Testis (tissue), 2 donors: ENCODE results near the gene HMX2.

Experiments used
- POLR2A ChIP-seq: fragments of 450-650 bp; IDR thresholded peaks from one replicate; pipeline ENCODE4 v1.6.1; 2017; ENCODE audit warnings: antibody characterized with exemption, mild to moderate bottlenecking, moderate library complexity
- TF ChIP-seq, protein P1 (sequence below), 3 experiments: fragments of 450-650 bp in 2 of 3; fragments of 200-600 bp in 1 of 3; sonication (generic) in 1 of 3; IDR thresholded peaks; one replicate each; pipeline ENCODE4 v1.5.1; 2016 to 2019; ENCODE audit warnings: antibody characterized with exemption in 3 of 3, mild to moderate bottlenecking in 2 of 3, moderate library complexity in 1 of 3

DNA sequence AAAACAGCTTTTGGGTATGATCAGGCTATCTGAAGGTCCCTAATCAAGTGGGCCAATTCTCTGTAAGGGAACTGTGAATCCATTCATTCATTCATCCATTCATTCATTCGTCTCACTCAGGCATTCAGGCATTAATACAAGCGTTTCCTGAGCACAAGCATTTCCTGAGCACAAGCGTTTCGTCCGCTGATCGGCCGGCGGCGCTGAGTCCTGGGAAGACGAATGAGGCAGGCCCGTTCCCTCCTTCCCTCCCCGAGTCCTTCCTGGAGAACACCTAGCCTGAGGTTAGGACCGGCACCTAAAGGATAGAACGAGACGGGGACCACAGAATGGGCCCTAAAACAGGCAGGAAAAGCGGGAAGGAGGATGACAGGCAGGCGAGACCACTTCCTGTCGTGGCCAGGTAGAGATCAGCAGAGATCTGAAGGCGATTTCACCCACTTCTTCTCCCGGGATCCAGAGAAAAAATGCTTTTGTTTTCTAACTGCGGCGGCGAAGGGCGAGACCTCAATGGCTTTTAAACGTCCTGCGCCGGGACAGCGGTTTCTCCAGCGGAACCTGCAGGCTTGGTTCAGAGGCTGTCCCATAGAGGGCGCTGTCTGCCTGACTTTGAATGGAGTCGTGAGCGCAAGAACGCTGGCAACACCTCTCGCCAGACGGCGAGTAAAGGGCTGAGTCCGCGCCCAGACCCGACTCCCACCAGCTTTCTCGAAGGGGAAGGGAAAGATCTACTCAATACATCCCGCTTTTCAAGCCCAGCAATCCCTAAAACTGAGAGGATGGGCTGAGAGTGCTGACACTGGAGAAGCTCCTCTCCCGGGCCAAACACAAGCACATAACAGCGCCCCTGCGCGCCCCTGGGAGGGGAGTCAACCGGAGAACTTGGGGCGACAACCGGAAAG is 15.1 kb upstream of the HMX2 start:
- TF ChIP-seq, protein P1, sequence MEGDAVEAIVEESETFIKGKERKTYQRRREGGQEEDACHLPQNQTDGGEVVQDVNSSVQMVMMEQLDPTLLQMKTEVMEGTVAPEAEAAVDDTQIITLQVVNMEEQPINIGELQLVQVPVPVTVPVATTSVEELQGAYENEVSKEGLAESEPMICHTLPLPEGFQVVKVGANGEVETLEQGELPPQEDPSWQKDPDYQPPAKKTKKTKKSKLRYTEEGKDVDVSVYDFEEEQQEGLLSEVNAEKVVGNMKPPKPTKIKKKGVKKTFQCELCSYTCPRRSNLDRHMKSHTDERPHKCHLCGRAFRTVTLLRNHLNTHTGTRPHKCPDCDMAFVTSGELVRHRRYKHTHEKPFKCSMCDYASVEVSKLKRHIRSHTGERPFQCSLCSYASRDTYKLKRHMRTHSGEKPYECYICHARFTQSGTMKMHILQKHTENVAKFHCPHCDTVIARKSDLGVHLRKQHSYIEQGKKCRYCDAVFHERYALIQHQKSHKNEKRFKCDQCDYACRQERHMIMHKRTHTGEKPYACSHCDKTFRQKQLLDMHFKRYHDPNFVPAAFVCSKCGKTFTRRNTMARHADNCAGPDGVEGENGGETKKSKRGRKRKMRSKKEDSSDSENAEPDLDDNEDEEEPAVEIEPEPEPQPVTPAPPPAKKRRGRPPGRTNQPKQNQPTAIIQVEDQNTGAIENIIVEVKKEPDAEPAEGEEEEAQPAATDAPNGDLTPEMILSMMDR (IDR thresholded peaks at IDR 0.05): peak; percentile 71 to 93 (median 84)
- TF ChIP-seq POLR2A: no peak
